GM21737 (cell line): ENCODE data around the gene TYW1.
"Not testable (repeated sequence)": the region's sequence is repeated elsewhere in the genome, so short reads cannot be mapped to it uniquely, and the experiment has no call there.

Experiments used
- ATAC-seq: cut with Tn5 transposase; IDR thresholded peaks from one replicate; pipeline ENCODE4 v1.9.1; 2021; ENCODE audit warnings: mild to moderate bottlenecking, moderate library complexity; ENCODE audit not compliant: unreplicated experiment

TYW1 gene

GRCh38 chr7:67184912-67185659 lies 188.5 kb downstream of the TYW1 start:
- ATAC-seq = peak; percentile 18

GRCh38 chr7:67185660-67186129 lies 189.1 kb downstream of the TYW1 start:
- peak; percentile 78 for ATAC-seq

- not testable (repeated sequence) for ATAC-seq
Observed at GRCh38 chr7:67189160-67189559, 192.5 kb downstream of the TYW1 start.

GRCh38 chr7:67189801-67190465 lies 193.3 kb downstream of the TYW1 start:
- ATAC-seq = not testable (repeated sequence)

- ATAC-seq = not testable (repeated sequence)
Observed at GRCh38 chr7:67191002-67191720, 194.5 kb downstream of the TYW1 start.

- ATAC-seq = not testable (repeated sequence)
Observed at GRCh38 chr7:67192123-67192702, 195.6 kb downstream of the TYW1 start.

- ATAC-seq = not testable (repeated sequence)
Observed at GRCh38 chr7:67192889-67193613, 196.4 kb downstream of the TYW1 start.

GRCh38 chr7:67196176-67196575 lies 199.5 kb downstream of the TYW1 start:
- ATAC-seq = not testable (repeated sequence)

GRCh38 chr7:67198865-67199526 lies 202.4 kb downstream of the TYW1 start:
- ATAC-seq = not testable (repeated sequence)

GRCh38 chr7:67205772-67206171 lies 209.1 kb downstream of the TYW1 start:
- not testable (repeated sequence) for ATAC-seq

- no peak for ATAC-seq
Observed at GRCh38 chr7:67206452-67206851, 209.8 kb downstream of the TYW1 start.

GRCh38 chr7:67208656-67209055 lies 212.0 kb downstream of the TYW1 start:
- ATAC-seq = not testable (repeated sequence)

- no peak for ATAC-seq
Observed at GRCh38 chr7:67209256-67209655, 212.6 kb downstream of the TYW1 start.

- no peak for ATAC-seq
Observed at GRCh38 chr7:67210567-67210966, 213.9 kb downstream of the TYW1 start.

GRCh38 chr7:67211650-67212330 lies 215.2 kb downstream of the TYW1 start:
- ATAC-seq = not testable (repeated sequence)

GRCh38 chr7:67213038-67213437 lies 216.4 kb downstream of the TYW1 start:
- ATAC-seq = not testable (repeated sequence)

GRCh38 chr7:67223551-67223950 lies 226.9 kb downstream of the TYW1 start:
- not testable (repeated sequence) for ATAC-seq

- not testable (repeated sequence) for ATAC-seq
Observed at GRCh38 chr7:67226340-67226907, 229.8 kb downstream of the TYW1 start.

- ATAC-seq = not testable (repeated sequence)
Observed at GRCh38 chr7:67226967-67227366, 230.3 kb downstream of the TYW1 start.
